Measurements from ENCODE around the gene PDK2.

The PDK2 gene

GRCh38 chr17:50111673-50112655 is 16.8 kb downstream of the PDK2 start:
- Histone ChIP-seq H3K9ac (peak overlapping the region in 2 of 11 experiments; percentile 4 to 9; a peak in 2 of 22 replicates), H3K4me2 (peak overlapping the region in 2 of 11 experiments; percentile 32 to 58; a peak in 4 of 22 replicates), H3K9me3 (replicated peaks in 1 of 11) (no peaks in the 10 kb centered on the region), H3K4me3 (no peak overlapping the region), H3K36me3 (peaks cover 0 to 39% (median 8%) of the 10 kb centered on the region in 11 experiments; a peak in 11 of 22 replicates), H3K27ac (no peak overlapping the region), H4K20me1 (peaks cover 0 to 40% (median 0%) of the 10 kb centered on the region in 11 experiments; a peak in 5 of 22 replicates), H3K4me1 (peaks cover under 1 to 15% (median 2%) of the 10 kb centered on the region in 10 experiments; a peak in 12 of 20 replicates), H3K27me3 (peaks cover 6 to 17% (median 13%) of the 10 kb centered on the region in 11 experiments)
- TF ChIP-seq Cebpa-rat (IDR thresholded peaks at IDR 0.05), result no peak

- Histone ChIP-seq H3K4me1 (peaks cover 7 to 22% (median 9%) of the 10 kb centered on the region in 10 experiments), H3K27ac (no peak overlapping the region), H3K9me3 (replicated peaks in 1 of 11) (no peaks in the 10 kb centered on the region), H4K20me1 (peaks cover 0 to 40% (median 0%) of the 10 kb centered on the region in 11 experiments; a peak in 5 of 22 replicates), H3K4me3 (no peak overlapping the region), H3K27me3 (peaks cover 13 to 24% (median 20%) of the 10 kb centered on the region in 11 experiments), H3K9ac (no peak overlapping the region; a peak in 1 of 22 replicates), H3K4me2 (no peak overlapping the region), H3K36me3 (peaks cover 0 to 33% (median 4%) of the 10 kb centered on the region in 11 experiments; a peak in 10 of 22 replicates)
- TF ChIP-seq Cebpa-rat (IDR thresholded peaks at IDR 0.05), result no peak
These were observed 17.5 kb downstream of the PDK2 start for GRCh38 chr17:50112694-50113093.

- no peak overlapping the region for H3K9ac ChIP-seq
- no peaks in the 10 kb centered on the region for H3K9me3 ChIP-seq (replicated peaks in 1 of 11)
- H3K4me3 ChIP-seq, result no peak overlapping the region
- H3K4me2 ChIP-seq, result no peak overlapping the region
- peaks cover 24 to 35% (median 30%) of the 10 kb centered on the region in 11 experiments for H3K27me3 ChIP-seq
- peaks cover 0 to 22% (median 4%) of the 10 kb centered on the region in 11 experiments; a peak in 10 of 22 replicates for H3K36me3 ChIP-seq
- peaks cover 7 to 22% (median 10%) of the 10 kb centered on the region in 10 experiments for H3K4me1 ChIP-seq
- H4K20me1 ChIP-seq, result peaks cover 0 to 37% (median 0%) of the 10 kb centered on the region in 11 experiments; a peak in 5 of 22 replicates
- H3K27ac ChIP-seq, result no peak overlapping the region
- no peak for TF ChIP-seq Cebpa-rat (IDR thresholded peaks at IDR 0.05)
These were observed 18.6 kb downstream of the PDK2 start for GRCh38 chr17:50113624-50114320.

- Histone ChIP-seq H3K27ac (no peak overlapping the region), H3K4me1 (peaks cover 7 to 22% (median 10%) of the 10 kb centered on the region in 10 experiments), H3K4me2 (no peak overlapping the region), H4K20me1 (peaks cover 0 to 43% (median 0%) of the 10 kb centered on the region in 11 experiments; a peak in 5 of 22 replicates), H3K27me3 (peaks cover 30 to 41% (median 36%) of the 10 kb centered on the region in 11 experiments), H3K9me3 (replicated peaks in 1 of 11) (no peaks in the 10 kb centered on the region), H3K36me3 (peaks cover 0 to 16% (median 4%) of the 10 kb centered on the region in 11 experiments; a peak in 8 of 22 replicates), H3K4me3 (no peak overlapping the region), H3K9ac (no peak overlapping the region)
- TF ChIP-seq Cebpa-rat (IDR thresholded peaks at IDR 0.05), result no peak
These were observed 19.2 kb downstream of the PDK2 start for GRCh38 chr17:50114401-50114800.

GRCh38 chr17:50114849-50115357 is 19.8 kb downstream of the PDK2 start:
- Histone ChIP-seq H3K4me3 (no peak overlapping the region), H4K20me1 (peaks cover 0 to 48% (median 0%) of the 10 kb centered on the region in 11 experiments; a peak in 5 of 22 replicates), H3K36me3 (peaks cover 0 to 12% (median under 1%) of the 10 kb centered on the region in 11 experiments; a peak in 7 of 22 replicates), H3K9ac (no peak overlapping the region), H3K4me1 (peaks cover 7 to 22% (median 10%) of the 10 kb centered on the region in 10 experiments), H3K27ac (no peak overlapping the region), H3K27me3 (peaks cover 32 to 46% (median 39%) of the 10 kb centered on the region in 11 experiments), H3K9me3 (replicated peaks in 1 of 11) (no peaks in the 10 kb centered on the region), H3K4me2 (no peak overlapping the region)
- no peak for TF ChIP-seq Cebpa-rat (IDR thresholded peaks at IDR 0.05)

GRCh38 chr17:50115756-50116155 is 20.6 kb downstream of the PDK2 start:
- peaks cover 0 to 52% (median 0%) of the 10 kb centered on the region in 11 experiments; a peak in 4 of 22 replicates for H4K20me1 ChIP-seq
- H3K9ac ChIP-seq, result no peak overlapping the region
- no peak overlapping the region for H3K27ac ChIP-seq
- no peak for TF ChIP-seq Cebpa-rat (IDR thresholded peaks at IDR 0.05)
- peaks cover 0 to 6% (median 0%) of the 10 kb centered on the region in 11 experiments; a peak in 1 of 22 replicates for H3K36me3 ChIP-seq
- peaks cover 7 to 22% (median 10%) of the 10 kb centered on the region in 10 experiments for H3K4me1 ChIP-seq
- H3K4me3 ChIP-seq, result no peak overlapping the region
- H3K4me2 ChIP-seq, result no peak overlapping the region
- peaks cover 32 to 54% (median 42%) of the 10 kb centered on the region in 11 experiments for H3K27me3 ChIP-seq
- no peaks in the 10 kb centered on the region for H3K9me3 ChIP-seq (replicated peaks in 1 of 11)

- Histone ChIP-seq H3K27me3 (peaks cover 32 to 57% (median 42%) of the 10 kb centered on the region in 11 experiments), H4K20me1 (peaks cover 0 to 42% (median 0%) of the 10 kb centered on the region in 11 experiments; a peak in 4 of 22 replicates), H3K27ac (peak overlapping the region in 3 of 11 experiments; percentile 6 to 51 (median 41); a peak in 4 of 22 replicates), H3K9ac (peak overlapping the region in 10 of 11 experiments; percentile 31 to 71 (median 58); a peak in 17 of 22 replicates), H3K9me3 (replicated peaks in 1 of 11) (no peaks in the 10 kb centered on the region), H3K4me3 (peak overlapping the region; percentile 30 to 60 (median 46); a peak in 18 of 20 replicates), H3K4me2 (peak overlapping the region; percentile 81 to 95 (median 88)), H3K4me1 (peaks cover 7 to 10% (median 10%) of the 10 kb centered on the region in 10 experiments; a peak in 19 of 20 replicates), H3K36me3 (no peaks in the 10 kb centered on the region)
- TF ChIP-seq Cebpa-rat (IDR thresholded peaks at IDR 0.05), result no peak
These were observed 22.3 kb downstream of the PDK2 start for GRCh38 chr17:50117202-50118051.
